PC-3 (cell line): ENCODE measurements around the gene IFNA13. TPM values are rescaled to one million over a fixed set of nuclear protein-coding genes. Genes with fewer than 3 reads are reported as not detected.

ENCODE experiments used
- ATAC-seq: fragments of 200-7000 bp; cut with Tn5 transposase; 2 replicates; pipeline ENCODE4 v1.9.1; 2020; ENCODE audit warnings: mild to moderate bottlenecking, moderate library complexity
- BruUV-seq: library from RNA; stranded (reverse); fragments of 400-500 nt; replicated peaks from 2 replicates; lab custom pipeline; 2021; lab: Mats Ljungman, UMichigan
- CTCF ChIA-PET: fragments of 300-600 bp; sonication (Branson Sonifier 250); formaldehyde crosslinking; loops from one replicate; lab custom pipeline; 2022; ENCODE audit warnings: antibody characterized with exemption; lab: Charles Lee
- POLR2A ChIA-PET: fragments of 300-600 bp; sonication (Branson Sonifier 250); formaldehyde crosslinking; loops from one replicate; lab custom pipeline; 2022; ENCODE audit warnings: antibody characterized with exemption; ENCODE audit not compliant: unreplicated experiment; lab: Charles Lee
- DNase-seq: peaks from one replicate; pipeline ENCODE4 v3.0.0-alpha.2; 2015
- H2AFZ ChIP-seq: fragments of 300-600 bp; sonication (generic); 2 replicates; pipeline ENCODE4 v1.6.0; 2016; ENCODE audit warnings: antibody characterized with exemption, low read length
- H3F3A ChIP-seq: fragments of 300-600 bp; sonication (generic); one replicate; pipeline ENCODE4 v1.6.0; 2017; ENCODE audit warnings: antibody characterized with exemption, low read length, control low read depth, mild to moderate bottlenecking; ENCODE audit not compliant: unreplicated experiment
- H3K27ac ChIP-seq: fragments of 300-600 bp; sonication (generic); 2 replicates; pipeline ENCODE4 v1.5.1; 2016; ENCODE audit warnings: mild to moderate bottlenecking, low read length
- H3K27me3 ChIP-seq: fragments of 300-600 bp; sonication (generic); 2 replicates; pipeline ENCODE4 v1.6.1; 2016; ENCODE audit warnings: low read length, mixed read lengths
- H3K36me3 ChIP-seq: fragments of 300-600 bp; sonication (generic); 2 replicates; pipeline ENCODE4 v1.6.1; 2016; ENCODE audit warnings: low read depth, mixed run types, low read length, mixed read lengths
- H3K4me1 ChIP-seq: fragments of 300-600 bp; sonication (generic); 2 replicates; pipeline ENCODE4 v1.5.1; 2016; ENCODE audit warnings: low read length; ENCODE audit not compliant: insufficient read depth
- H3K4me2 ChIP-seq: fragments of 300-600 bp; sonication (generic); 2 replicates; pipeline ENCODE4 v1.6.0; 2016; ENCODE audit warnings: low read length
- H3K4me3 ChIP-seq: fragments of 300-600 bp; sonication (generic); 2 replicates; pipeline ENCODE4 v1.5.1; 2016; ENCODE audit warnings: mild to moderate bottlenecking, low read length, mixed read lengths
- H3K79me2 ChIP-seq: fragments of 300-600 bp; sonication (generic); 2 replicates; pipeline ENCODE4 v1.6.1; 2017; ENCODE audit warnings: low read length, mixed read lengths
- H3K9ac ChIP-seq: fragments of 300-600 bp; sonication (generic); 2 replicates; pipeline ENCODE4 v1.6.0; 2016; ENCODE audit warnings: mild to moderate bottlenecking, low read length
- H3K9me2 ChIP-seq: fragments of 300-600 bp; sonication (generic); replicated peaks from 2 replicates; pipeline ENCODE4 v1.6.1; 2016; ENCODE audit warnings: mixed run types, low read length, mixed read lengths
- H3K9me3 ChIP-seq: fragments of 300-600 bp; sonication (generic); 2 replicates; pipeline ENCODE4 v1.6.1; 2016; ENCODE audit warnings: low read length, mixed read lengths
- H4K20me1 ChIP-seq: fragments of 300-600 bp; sonication (generic); 2 replicates; pipeline ENCODE4 v1.6.1; 2016; ENCODE audit warnings: low read length, mixed read lengths
- CTCF ChIP-seq: fragments of 300-600 bp; sonication (generic); conservative IDR thresholded peaks from 2 replicates; pipeline ENCODE4 v1.5.1; 2017; ENCODE audit warnings: antibody characterized with exemption, low read depth, mild to moderate bottlenecking, low read length
- EZH2 ChIP-seq: fragments of 300-600 bp; sonication (generic); IDR thresholded peaks from one replicate; pipeline ENCODE4 v1.6.1; 2017; ENCODE audit warnings: antibody characterized with exemption, mild to moderate bottlenecking, low read length; ENCODE audit not compliant: unreplicated experiment
- EZH2phosphoT487 ChIP-seq: fragments of 300-600 bp; sonication (generic); IDR thresholded peaks from 2 replicates; pipeline ENCODE4 v1.6.1; 2018; ENCODE audit warnings: mild to moderate bottlenecking, antibody characterized with exemption, low read length, borderline replicate concordance
- intact Hi-C: fragments of 100-400 bp; cut with micrococcal nuclease; formaldehyde crosslinking; loops from 2 replicates; pipeline ENCODE4 v1.9.0; 2023
- total RNA-seq: library from RNA; depleted of rRNA; stranded (reverse); fragments of >200 nt; gene quantifications from 2 replicates; pipeline ENCODE4 v1.2.3, GENCODE V29; 2014

IFNA13 gene
- total RNA-seq, 1 experiment from 2014 or later, result not detected

GRCh38 chr9:21402386-21403251 is 34.8 kb upstream of the IFNA13 start:
- DNase-seq (no peak), ATAC-seq (no peak)
- Histone ChIP-seq H3K9me2 (no peaks in the 10 kb centered on the region), H3K27me3 (no peaks in the 10 kb centered on the region), H3K4me3 (no peak overlapping the region), H3K27ac (no peak overlapping the region), H2AFZ (no peak overlapping the region), H3K4me1 (no peaks in the 10 kb centered on the region), H3K4me2 (no peak overlapping the region), H3K36me3 (no peaks in the 10 kb centered on the region), H3F3A (no peaks in the 10 kb centered on the region), H3K9me3 (no peaks in the 10 kb centered on the region), H3K9ac (no peak overlapping the region), H4K20me1 (no peaks in the 10 kb centered on the region), H3K79me2 (no peaks in the 10 kb centered on the region)
- no peak for TF ChIP-seq CTCF
- no peak for TF ChIP-seq EZH2phosphoT487
- TF ChIP-seq EZH2, result no peak
- ChIA-PET CTCF (interaction anchor here (0.7 kb wide), 1 partner anchor 153 kb away, joined by 3 read pairs; no protein-coding TSS in a partner anchor), POLR2A (no interaction called here)
- BruUV-seq, result no TSS peak
- intact Hi-C loops, result no loop called here

GRCh38 chr9:21399956-21400355 is 32.1 kb upstream of the IFNA13 start:
- Histone ChIP-seq H3K27me3 (peaks cover 3% of the 10 kb centered on the region; the same call in 1 of the 2 replicates), H3K36me3 (no peaks in the 10 kb centered on the region), H3K9ac (no peak overlapping the region), H3K9me3 (no peaks in the 10 kb centered on the region), H3K4me2 (no peak overlapping the region), H3K4me3 (no peak overlapping the region), H3K4me1 (0 out of 2 replicates have a peak, but pooled peaks cover 5% of the 10 kb centered on the region), H3K27ac (no peak overlapping the region), H3F3A (no peaks in the 10 kb centered on the region), H4K20me1 (no peaks in the 10 kb centered on the region), H2AFZ (no peak overlapping the region), H3K9me2 (no peaks in the 10 kb centered on the region), H3K79me2 (no peaks in the 10 kb centered on the region)
- CTCF ChIA-PET, result no interaction called here
- ATAC-seq, result no peak
- TF ChIP-seq EZH2phosphoT487, result no peak
- no peak for TF ChIP-seq EZH2
- TF ChIP-seq CTCF, result no peak
- intact Hi-C loops, result no loop called here
- POLR2A ChIA-PET, result no interaction called here
- no TSS peak for BruUV-seq
- DNase-seq, result no peak
